ENCODE results near the gene SLC17A2. TPM values are rescaled to one million over a fixed set of nuclear protein-coding genes. Genes with fewer than 3 reads are reported as not detected.
A peak's percentile ranks its signal among the peaks of the same experiment; 100 is the strongest.

Gene SLC17A2
- total and polyA plus RNA-seq, 2 of the 13 experiments (the other 11 are each of a cell fraction or from before 2014, with no cell fraction given): 11.2 to 32.4 TPM

DNA sequence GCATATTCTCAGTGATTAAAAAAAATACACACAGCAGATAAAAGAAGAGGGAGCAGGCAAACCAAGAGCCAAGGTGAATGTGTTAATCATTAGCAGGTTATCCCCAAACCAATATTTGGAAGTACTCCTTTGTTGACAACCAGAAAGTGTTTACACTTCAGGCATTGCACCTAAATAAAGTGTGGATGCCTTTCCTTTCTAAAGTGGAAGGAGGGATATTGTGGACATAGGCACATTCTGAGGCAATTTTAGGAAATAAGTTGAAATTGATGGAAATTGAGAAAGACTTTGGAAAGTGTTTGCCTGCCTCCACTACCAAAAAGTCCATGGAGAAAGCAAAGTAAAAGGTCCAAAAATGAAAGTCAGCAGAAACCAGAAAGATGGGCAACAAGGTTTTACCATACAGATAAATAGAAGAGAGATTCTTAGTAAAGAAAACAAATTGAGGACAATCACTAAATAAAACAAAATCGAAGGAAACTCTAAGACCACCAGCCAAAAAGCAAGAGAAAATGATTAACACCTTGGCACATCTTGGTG is 22.9 kb downstream of the SLC17A2 start (continued):
- TF ChIP-seq JDP2 (CRISPR knock-in tag; IDR thresholded peaks at IDR 0.05; ENCODE audit: borderline replicate concordance) (no peak), ZBTB1 (CRISPR knock-in tag; IDR thresholded peaks at IDR 0.05; ENCODE audit: borderline replicate concordance) (no peak), CBX1 (IDR thresholded peaks at IDR 0.05; ENCODE audit: low read depth) (no peak), ZMAT3 (CRISPR knock-in tag; conservative IDR thresholded peaks at IDR 0.05) (0 out of 2 replicates have a peak, but pooled peaks have one; percentile 28)
- TF ChIP-seq, protein P1, sequence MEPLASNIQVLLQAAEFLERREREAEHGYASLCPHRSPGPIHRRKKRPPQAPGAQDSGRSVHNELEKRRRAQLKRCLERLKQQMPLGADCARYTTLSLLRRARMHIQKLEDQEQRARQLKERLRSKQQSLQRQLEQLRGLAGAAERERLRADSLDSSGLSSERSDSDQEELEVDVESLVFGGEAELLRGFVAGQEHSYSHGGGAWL (CRISPR knock-in tag; IDR thresholded peaks at IDR 0.05): no peak

DNA sequence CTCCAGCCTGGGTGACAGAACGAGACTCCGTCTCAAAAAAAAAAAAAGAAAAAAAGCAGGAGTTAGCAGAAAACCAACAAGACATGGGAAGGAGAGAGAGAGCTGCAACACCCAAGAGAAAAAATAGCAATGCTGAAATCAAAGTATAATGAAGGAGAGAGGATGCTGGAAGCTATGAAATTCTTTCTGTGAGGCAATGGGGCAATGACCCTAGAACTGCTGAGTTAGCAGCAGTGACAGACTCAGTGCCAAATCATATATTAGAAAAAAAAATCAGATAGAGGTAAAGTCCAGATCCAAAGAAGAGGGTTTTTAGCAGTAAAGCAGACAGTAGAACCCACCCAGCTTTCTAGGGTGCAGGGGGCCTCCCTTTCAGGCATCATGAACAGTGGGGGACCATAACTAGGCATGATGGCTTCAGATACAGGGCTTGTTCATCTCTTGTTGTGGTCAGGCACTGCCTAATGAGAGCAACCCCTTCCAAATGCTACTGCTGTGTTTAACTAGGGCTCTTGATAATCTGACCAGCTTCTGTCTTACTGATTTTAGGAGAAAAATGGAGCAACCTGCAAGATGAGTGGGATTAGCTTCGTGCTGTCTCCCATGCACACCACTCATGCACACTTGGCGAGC is 26.9 kb downstream of the SLC17A2 start:
- no peak for FAIRE-seq
- TF ChIP-seq, protein P2, sequence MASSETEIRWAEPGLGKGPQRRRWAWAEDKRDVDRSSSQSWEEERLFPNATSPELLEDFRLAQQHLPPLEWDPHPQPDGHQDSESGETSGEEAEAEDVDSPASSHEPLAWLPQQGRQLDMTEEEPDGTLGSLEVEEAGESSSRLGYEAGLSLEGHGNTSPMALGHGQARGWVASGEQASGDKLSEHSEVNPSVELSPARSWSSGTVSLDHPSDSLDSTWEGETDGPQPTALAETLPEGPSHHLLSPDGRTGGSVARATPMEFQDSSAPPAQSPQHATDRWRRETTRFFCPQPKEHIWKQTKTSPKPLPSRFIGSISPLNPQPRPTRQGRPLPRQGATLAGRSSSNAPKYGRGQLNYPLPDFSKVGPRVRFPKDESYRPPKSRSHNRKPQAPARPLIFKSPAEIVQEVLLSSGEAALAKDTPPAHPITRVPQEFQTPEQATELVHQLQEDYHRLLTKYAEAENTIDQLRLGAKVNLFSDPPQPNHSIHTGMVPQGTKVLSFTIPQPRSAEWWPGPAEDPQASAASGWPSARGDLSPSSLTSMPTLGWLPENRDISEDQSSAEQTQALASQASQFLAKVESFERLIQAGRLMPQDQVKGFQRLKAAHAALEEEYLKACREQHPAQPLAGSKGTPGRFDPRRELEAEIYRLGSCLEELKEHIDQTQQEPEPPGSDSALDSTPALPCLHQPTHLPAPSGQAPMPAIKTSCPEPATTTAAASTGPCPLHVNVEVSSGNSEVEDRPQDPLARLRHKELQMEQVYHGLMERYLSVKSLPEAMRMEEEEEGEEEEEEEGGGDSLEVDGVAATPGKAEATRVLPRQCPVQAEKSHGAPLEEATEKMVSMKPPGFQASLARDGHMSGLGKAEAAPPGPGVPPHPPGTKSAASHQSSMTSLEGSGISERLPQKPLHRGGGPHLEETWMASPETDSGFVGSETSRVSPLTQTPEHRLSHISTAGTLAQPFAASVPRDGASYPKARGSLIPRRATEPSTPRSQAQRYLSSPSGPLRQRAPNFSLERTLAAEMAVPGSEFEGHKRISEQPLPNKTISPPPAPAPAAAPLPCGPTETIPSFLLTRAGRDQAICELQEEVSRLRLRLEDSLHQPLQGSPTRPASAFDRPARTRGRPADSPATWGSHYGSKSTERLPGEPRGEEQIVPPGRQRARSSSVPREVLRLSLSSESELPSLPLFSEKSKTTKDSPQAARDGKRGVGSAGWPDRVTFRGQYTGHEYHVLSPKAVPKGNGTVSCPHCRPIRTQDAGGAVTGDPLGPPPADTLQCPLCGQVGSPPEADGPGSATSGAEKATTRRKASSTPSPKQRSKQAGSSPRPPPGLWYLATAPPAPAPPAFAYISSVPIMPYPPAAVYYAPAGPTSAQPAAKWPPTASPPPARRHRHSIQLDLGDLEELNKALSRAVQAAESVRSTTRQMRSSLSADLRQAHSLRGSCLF (CRISPR knock-in tag; IDR thresholded peaks at IDR 0.05; ENCODE audit: borderline replicate concordance): no peak
- TF ChIP-seq, protein P3, sequence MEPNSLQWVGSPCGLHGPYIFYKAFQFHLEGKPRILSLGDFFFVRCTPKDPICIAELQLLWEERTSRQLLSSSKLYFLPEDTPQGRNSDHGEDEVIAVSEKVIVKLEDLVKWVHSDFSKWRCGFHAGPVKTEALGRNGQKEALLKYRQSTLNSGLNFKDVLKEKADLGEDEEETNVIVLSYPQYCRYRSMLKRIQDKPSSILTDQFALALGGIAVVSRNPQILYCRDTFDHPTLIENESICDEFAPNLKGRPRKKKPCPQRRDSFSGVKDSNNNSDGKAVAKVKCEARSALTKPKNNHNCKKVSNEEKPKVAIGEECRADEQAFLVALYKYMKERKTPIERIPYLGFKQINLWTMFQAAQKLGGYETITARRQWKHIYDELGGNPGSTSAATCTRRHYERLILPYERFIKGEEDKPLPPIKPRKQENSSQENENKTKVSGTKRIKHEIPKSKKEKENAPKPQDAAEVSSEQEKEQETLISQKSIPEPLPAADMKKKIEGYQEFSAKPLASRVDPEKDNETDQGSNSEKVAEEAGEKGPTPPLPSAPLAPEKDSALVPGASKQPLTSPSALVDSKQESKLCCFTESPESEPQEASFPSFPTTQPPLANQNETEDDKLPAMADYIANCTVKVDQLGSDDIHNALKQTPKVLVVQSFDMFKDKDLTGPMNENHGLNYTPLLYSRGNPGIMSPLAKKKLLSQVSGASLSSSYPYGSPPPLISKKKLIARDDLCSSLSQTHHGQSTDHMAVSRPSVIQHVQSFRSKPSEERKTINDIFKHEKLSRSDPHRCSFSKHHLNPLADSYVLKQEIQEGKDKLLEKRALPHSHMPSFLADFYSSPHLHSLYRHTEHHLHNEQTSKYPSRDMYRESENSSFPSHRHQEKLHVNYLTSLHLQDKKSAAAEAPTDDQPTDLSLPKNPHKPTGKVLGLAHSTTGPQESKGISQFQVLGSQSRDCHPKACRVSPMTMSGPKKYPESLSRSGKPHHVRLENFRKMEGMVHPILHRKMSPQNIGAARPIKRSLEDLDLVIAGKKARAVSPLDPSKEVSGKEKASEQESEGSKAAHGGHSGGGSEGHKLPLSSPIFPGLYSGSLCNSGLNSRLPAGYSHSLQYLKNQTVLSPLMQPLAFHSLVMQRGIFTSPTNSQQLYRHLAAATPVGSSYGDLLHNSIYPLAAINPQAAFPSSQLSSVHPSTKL (CRISPR knock-in tag; IDR thresholded peaks at IDR 0.05): no peak
- peak; percentile 87 for TF ChIP-seq MAFF (IDR thresholded peaks at IDR 0.05; ENCODE audit: low read depth, low read length)
- TF ChIP-seq MAFK (conservative IDR thresholded peaks at IDR 0.05 in 1 of 2, IDR thresholded peaks at IDR 0.05 in 1 of 2; ENCODE audit: low read length in 2 of 2): peak; percentile 88 to 90
- TF ChIP-seq, protein P4, sequence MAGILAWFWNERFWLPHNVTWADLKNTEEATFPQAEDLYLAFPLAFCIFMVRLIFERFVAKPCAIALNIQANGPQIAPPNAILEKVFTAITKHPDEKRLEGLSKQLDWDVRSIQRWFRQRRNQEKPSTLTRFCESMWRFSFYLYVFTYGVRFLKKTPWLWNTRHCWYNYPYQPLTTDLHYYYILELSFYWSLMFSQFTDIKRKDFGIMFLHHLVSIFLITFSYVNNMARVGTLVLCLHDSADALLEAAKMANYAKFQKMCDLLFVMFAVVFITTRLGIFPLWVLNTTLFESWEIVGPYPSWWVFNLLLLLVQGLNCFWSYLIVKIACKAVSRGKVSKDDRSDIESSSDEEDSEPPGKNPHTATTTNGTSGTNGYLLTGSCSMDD (CRISPR knock-in tag; IDR thresholded peaks at IDR 0.05): no peak
- TF ChIP-seq ZNF468 (CRISPR knock-in tag; IDR thresholded peaks at IDR 0.05): no peak
- CTCF ChIA-PET (ENCODE audit: low intra/inter-chr PET ratio, low total read pairs): no interaction called here
- Histone ChIP-seq H3K4me3 (replicated peaks in 1 of 3; ENCODE audit: insufficient read depth in 1 of 3, low read depth in 2 of 3, low read length in 3 of 3) (no peak overlapping the region), H3K27ac (ENCODE audit: extremely low read length, insufficient read depth, low read length) (no peak overlapping the region), H3K79me2 (ENCODE audit: insufficient read depth, low read length) (no peaks in the 10 kb centered on the region), H3K9ac (ENCODE audit: insufficient read depth, low read depth, low read length) (no peak overlapping the region), H3K4me2 (ENCODE audit: low read depth, low read length) (no peak overlapping the region), H4K20me1 (ENCODE audit: insufficient read depth, low read length) (no peaks in the 10 kb centered on the region), H2AFZ (ENCODE audit: low read length) (no peak overlapping the region), H3K27me3 (ENCODE audit: control insufficient read depth in 1 of 2, insufficient read depth in 2 of 2, low read length in 2 of 2) (no peaks in the 10 kb centered on the region), H3K9me3 (ENCODE audit: low read length) (no peaks in the 10 kb centered on the region), H3K4me1 (ENCODE audit: insufficient read depth, low read length) (peaks cover 82% of the 10 kb centered on the region), H3K36me3 (replicated peaks in 1 of 2; ENCODE audit: control insufficient read depth in 1 of 2, insufficient read depth in 2 of 2, low read length in 2 of 2) (no peaks in the 10 kb centered on the region)
- in situ Hi-C loops (cut with HindIII; ENCODE audit: extremely low pct_ligation_motif_present, low pct_unique_long_range_greater_than_20kb) (no loop called here), intact Hi-C loops (cut with micrococcal nuclease; ENCODE audit: unreplicated experiment) (no loop called here)
- BruUV-seq (replicated peaks): no TSS peak
- DNase-seq (ENCODE audit: low spot score): no peak
- 97% methylated on average over 4 of the region's 4 CpGs for WGBS (ENCODE audit: low lambda C conversion rate)
- ATAC-seq: no peak
- POLR2A ChIA-PET: interaction anchor here (1.3 kb wide), 1 partner anchor 88 kb away, joined by 5 read pairs; no protein-coding TSS in a partner anchor
